ENCODE results near the gene CPSF4.

Gene CPSF4

DNA sequence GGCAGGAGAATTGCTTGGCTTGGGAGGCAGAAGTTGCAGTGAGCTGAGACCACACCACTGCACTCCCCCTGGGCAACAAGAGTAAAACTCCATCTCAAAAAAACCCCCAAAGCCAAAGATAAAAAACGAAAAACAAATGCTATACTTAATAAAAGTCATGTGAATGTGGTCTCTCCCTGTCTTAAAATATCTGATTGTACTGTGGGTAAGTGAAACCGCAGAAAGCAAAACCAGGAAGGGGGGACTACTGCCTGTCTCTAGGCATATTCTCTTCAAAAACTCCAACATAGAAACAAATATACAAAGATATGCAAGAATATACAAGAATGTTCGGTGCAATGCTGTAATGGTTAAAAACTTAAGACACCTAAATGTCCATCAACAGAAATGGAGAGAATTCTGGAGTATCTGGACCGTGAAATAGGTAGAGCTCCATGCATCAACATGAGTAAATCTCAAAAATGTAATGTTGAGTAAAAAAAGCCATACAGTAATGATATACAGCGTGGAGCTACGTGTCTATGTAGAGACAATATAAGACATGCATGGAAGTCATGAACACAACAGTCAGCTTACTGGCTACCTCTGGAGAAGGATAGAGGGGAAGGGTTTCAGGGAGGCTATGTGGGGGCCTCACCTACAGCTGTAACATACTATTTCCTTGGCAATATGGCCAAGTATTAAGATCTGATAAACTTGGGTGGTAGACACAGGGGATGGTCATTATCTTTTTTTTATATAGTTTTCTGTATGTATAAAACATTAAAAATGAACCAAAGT, 59.2 kb downstream of the CPSF4 start:
- Histone ChIP-seq H3K27ac (ENCODE audit: low read depth, low read length) (peak overlapping the region; percentile 59), H3K36me3 (ENCODE audit: low read length) (peaks cover 18% of the 10 kb centered on the region), H3K79me2 (ENCODE audit: insufficient read depth, low read length) (peaks cover 74% of the 10 kb centered on the region), H3K9me3 (ENCODE audit: insufficient read depth, low read length) (peaks cover 9% of the 10 kb centered on the region; the same call in 1 of the 2 replicates), H3K4me3 (ENCODE audit: insufficient read depth, low read length, poor library complexity, severe bottlenecking) (peak overlapping the region; percentile 82), H3K9ac (ENCODE audit: low read length) (peak overlapping the region; percentile 77), H3K4me2 (ENCODE audit: low read depth, low read length, poor library complexity, severe bottlenecking) (peak overlapping the region; percentile 89), H3F3A (ENCODE audit: insufficient read depth) (peaks cover 26% of the 10 kb centered on the region), H3K9me2 (replicated peaks; ENCODE audit: insufficient read depth, low read length) (no peaks in the 10 kb centered on the region), H2AFZ (ENCODE audit: low read depth, low read length, severe bottlenecking) (no peak overlapping the region), H4K20me1 (ENCODE audit: low read depth, low read length) (peaks cover 6% of the 10 kb centered on the region; the same call in 1 of the 2 replicates), H3K27me3 (ENCODE audit: low read length) (no peaks in the 10 kb centered on the region)
- no peak for TF ChIP-seq EZH2phosphoT487 (conservative IDR thresholded peaks at IDR 0.05; ENCODE audit: low read length)
- TF ChIP-seq, protein P1, sequence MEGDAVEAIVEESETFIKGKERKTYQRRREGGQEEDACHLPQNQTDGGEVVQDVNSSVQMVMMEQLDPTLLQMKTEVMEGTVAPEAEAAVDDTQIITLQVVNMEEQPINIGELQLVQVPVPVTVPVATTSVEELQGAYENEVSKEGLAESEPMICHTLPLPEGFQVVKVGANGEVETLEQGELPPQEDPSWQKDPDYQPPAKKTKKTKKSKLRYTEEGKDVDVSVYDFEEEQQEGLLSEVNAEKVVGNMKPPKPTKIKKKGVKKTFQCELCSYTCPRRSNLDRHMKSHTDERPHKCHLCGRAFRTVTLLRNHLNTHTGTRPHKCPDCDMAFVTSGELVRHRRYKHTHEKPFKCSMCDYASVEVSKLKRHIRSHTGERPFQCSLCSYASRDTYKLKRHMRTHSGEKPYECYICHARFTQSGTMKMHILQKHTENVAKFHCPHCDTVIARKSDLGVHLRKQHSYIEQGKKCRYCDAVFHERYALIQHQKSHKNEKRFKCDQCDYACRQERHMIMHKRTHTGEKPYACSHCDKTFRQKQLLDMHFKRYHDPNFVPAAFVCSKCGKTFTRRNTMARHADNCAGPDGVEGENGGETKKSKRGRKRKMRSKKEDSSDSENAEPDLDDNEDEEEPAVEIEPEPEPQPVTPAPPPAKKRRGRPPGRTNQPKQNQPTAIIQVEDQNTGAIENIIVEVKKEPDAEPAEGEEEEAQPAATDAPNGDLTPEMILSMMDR (IDR thresholded peaks at IDR 0.05; ENCODE audit: insufficient read depth, low read length, poor library complexity, severe bottlenecking) = no peak

DNA sequence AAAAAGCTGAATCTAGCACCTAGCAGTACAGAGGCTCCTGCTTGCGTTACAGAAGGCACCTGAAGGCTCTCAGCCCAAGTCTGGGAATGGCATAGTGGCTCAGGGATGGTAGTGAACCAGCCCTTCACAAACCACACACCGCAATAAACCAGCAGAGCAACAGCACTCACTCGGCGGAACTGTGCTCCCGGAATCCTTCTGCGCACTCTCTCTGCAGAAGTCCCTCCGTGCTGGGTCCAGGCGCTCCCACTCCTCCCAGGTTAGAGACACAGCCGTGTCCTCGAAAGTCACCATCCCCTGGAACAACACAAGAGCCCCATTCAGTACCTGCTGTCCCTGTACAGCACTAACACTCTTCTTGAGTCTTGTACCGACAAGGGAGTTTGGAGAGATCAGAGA, 59.8 kb downstream of the CPSF4 start:
- Histone ChIP-seq H3K27me3 (ENCODE audit: low read length) (no peaks in the 10 kb centered on the region), H4K20me1 (ENCODE audit: low read depth, low read length) (peaks cover 6% of the 10 kb centered on the region; the same call in 1 of the 2 replicates), H3K79me2 (ENCODE audit: insufficient read depth, low read length) (peaks cover 73% of the 10 kb centered on the region), H2AFZ (ENCODE audit: low read depth, low read length, severe bottlenecking) (no peak overlapping the region), H3K4me3 (ENCODE audit: insufficient read depth, low read length, poor library complexity, severe bottlenecking) (peak overlapping the region; percentile 82), H3F3A (ENCODE audit: insufficient read depth) (peaks cover 32% of the 10 kb centered on the region), H3K27ac (ENCODE audit: low read depth, low read length) (peak overlapping the region; percentile 59), H3K36me3 (ENCODE audit: low read length) (peaks cover 15% of the 10 kb centered on the region), H3K9ac (ENCODE audit: low read length) (peak overlapping the region; percentile 77), H3K9me3 (ENCODE audit: insufficient read depth, low read length) (peaks cover 9% of the 10 kb centered on the region; the same call in 1 of the 2 replicates), H3K9me2 (replicated peaks; ENCODE audit: insufficient read depth, low read length) (no peaks in the 10 kb centered on the region), H3K4me2 (ENCODE audit: low read depth, low read length, poor library complexity, severe bottlenecking) (peak overlapping the region; percentile 89)
- TF ChIP-seq EZH2phosphoT487 (conservative IDR thresholded peaks at IDR 0.05; ENCODE audit: low read length) = no peak
- TF ChIP-seq, protein P1 (IDR thresholded peaks at IDR 0.05; ENCODE audit: insufficient read depth, low read length, poor library complexity, severe bottlenecking) = no peak

DNA sequence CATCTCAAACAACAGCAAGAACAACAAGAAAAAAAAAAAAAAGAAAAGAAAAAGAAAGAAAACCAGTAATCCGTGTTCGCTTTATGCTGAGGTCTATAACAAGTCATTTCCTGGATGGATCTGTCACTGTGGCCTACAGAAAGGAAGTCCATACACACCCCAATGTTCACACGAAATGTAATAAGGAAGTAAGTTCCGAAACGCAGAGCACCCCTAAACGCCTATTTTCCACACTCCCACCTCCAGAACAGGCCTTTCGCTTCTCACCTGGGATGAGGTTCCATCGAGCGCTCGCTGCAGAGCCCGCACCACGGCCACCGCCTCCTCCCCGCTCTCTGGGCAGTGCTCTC, 60.6 kb downstream of the CPSF4 start:
- peak overlapping the region; percentile 82 for H3K4me3 ChIP-seq (ENCODE audit: insufficient read depth, low read length, poor library complexity, severe bottlenecking)
- peak overlapping the region; percentile 69 for H2AFZ ChIP-seq (ENCODE audit: low read depth, low read length, severe bottlenecking)
- H3K36me3 ChIP-seq (ENCODE audit: low read length) = peaks cover 7% of the 10 kb centered on the region
- H3K27ac ChIP-seq (ENCODE audit: low read depth, low read length) = peak overlapping the region; percentile 73
- H3K79me2 ChIP-seq (ENCODE audit: insufficient read depth, low read length) = peaks cover 66% of the 10 kb centered on the region
- TF ChIP-seq EZH2phosphoT487 (conservative IDR thresholded peaks at IDR 0.05; ENCODE audit: low read length) = no peak
- TF ChIP-seq, protein P1 (IDR thresholded peaks at IDR 0.05; ENCODE audit: insufficient read depth, low read length, poor library complexity, severe bottlenecking) = no peak
- H3K9me3 ChIP-seq (ENCODE audit: insufficient read depth, low read length) = peaks cover 2% of the 10 kb centered on the region; the same call in 1 of the 2 replicates
- H3K9me2 ChIP-seq (replicated peaks; ENCODE audit: insufficient read depth, low read length) = no peaks in the 10 kb centered on the region
- peak overlapping the region; percentile 77 for H3K9ac ChIP-seq (ENCODE audit: low read length)
- peaks cover 6% of the 10 kb centered on the region; the same call in 1 of the 2 replicates for H4K20me1 ChIP-seq (ENCODE audit: low read depth, low read length)
- H3F3A ChIP-seq (ENCODE audit: insufficient read depth) = peaks cover 32% of the 10 kb centered on the region
- H3K4me2 ChIP-seq (ENCODE audit: low read depth, low read length, poor library complexity, severe bottlenecking) = peak overlapping the region; percentile 89
- H3K27me3 ChIP-seq (ENCODE audit: low read length) = no peaks in the 10 kb centered on the region
